SK-N-SH treated with all-trans-retinoic acid at 6 μM for 48 hours (cell line): Measurements from ENCODE around the gene KPNA1.

Source experiments
- ARNTL ChIP-seq: fragments of 450-650 bp; formaldehyde crosslinking; IDR thresholded peaks from 2 replicates; pipeline ENCODE4 v1.5.0; 2020; ENCODE audit warnings: low read depth, mild to moderate bottlenecking, moderate library complexity, borderline replicate concordance
- PATZ1 ChIP-seq: fragments of 250-450 bp; sonication (Bioruptor Pico); IDR thresholded peaks from 2 replicates; pipeline ENCODE4 v1.8.0; 2020; ENCODE audit warnings: mild to moderate bottlenecking, moderate library complexity, borderline replicate concordance
- POU6F1 ChIP-seq: fragments of 250-450 bp; sonication (Bioruptor Pico); IDR thresholded peaks from 2 replicates; pipeline ENCODE4 v1.8.0; 2021; ENCODE audit warnings: low read depth, mild to moderate bottlenecking, moderate library complexity, borderline replicate concordance
- ZFP3 ChIP-seq: fragments of 250-450 bp; sonication (Bioruptor Pico); IDR thresholded peaks from 2 replicates; pipeline ENCODE4 v1.5.0; 2020; ENCODE audit warnings: mild to moderate bottlenecking, moderate library complexity
- ZNF70 ChIP-seq: fragments of 450-650 bp; formaldehyde crosslinking; IDR thresholded peaks from 2 replicates; pipeline ENCODE4 v1.5.0; 2020; ENCODE audit warnings: mild to moderate bottlenecking, moderate library complexity

GRCh38 chr3:122391681-122392446 is 122.9 kb downstream of the KPNA1 start:
- no peak for TF ChIP-seq ZNF70
- no peak for TF ChIP-seq POU6F1 (CRISPR knock-in tag)
- TF ChIP-seq ARNTL = no peak
- no peak for TF ChIP-seq PATZ1 (CRISPR knock-in tag)
- no peak for TF ChIP-seq ZFP3
